ENCODE data around the gene PPM1L. TPM values are rescaled to one million over a fixed set of nuclear protein-coding genes. Genes with fewer than 3 reads are reported as not detected.

The PPM1L gene
- total RNA-seq, 4 donors from 2014 or later: 3.2 to 27.9 (median 16.4) TPM

DNA sequence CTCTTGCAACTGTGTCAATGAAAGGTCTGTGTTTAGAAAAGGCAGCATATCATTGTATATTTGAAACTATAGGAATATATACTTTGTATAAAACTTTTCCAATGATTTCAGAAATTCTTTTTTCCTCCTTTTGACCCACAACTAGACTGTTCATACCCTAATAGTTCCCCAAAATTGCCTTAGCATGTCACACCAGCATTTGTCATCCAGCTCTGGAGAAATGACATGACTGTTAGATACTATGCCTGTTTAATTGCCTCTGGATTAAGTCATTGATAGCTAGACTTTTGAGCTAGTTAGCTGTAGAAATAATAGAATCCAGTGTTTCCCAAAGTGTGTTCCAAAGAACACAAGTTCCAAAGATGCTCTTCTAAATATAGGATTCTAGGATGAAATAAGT is 316.7 kb downstream of the PPM1L start:
- Histone ChIP-seq H3K36me3 (no peaks in the 10 kb centered on the region), H3K4me3 (no peak overlapping the region), H3K9me3 (no peaks in the 10 kb centered on the region), H3K4me1 (no peaks in the 10 kb centered on the region), H3K27me3 (no peaks in the 10 kb centered on the region), H3K27ac (no peak overlapping the region)
- intact Hi-C loops (cut with DNase I; ENCODE audit: low total_unique reads): no loop called here
- TF ChIP-seq POLR2A (IDR thresholded peaks at IDR 0.05): no peak
- no peak for TF ChIP-seq CTCF (IDR thresholded peaks at IDR 0.05)
- DNase-seq: no peak

GRCh38 chr3:161073181-161073580 is 317.1 kb downstream of the PPM1L start:
- intact Hi-C loops (cut with DNase I; ENCODE audit: low total_unique reads): no loop called here
- no peaks in the 10 kb centered on the region for H3K9me3 ChIP-seq
- TF ChIP-seq CTCF (IDR thresholded peaks at IDR 0.05): no peak
- TF ChIP-seq POLR2A (IDR thresholded peaks at IDR 0.05): no peak
- no peaks in the 10 kb centered on the region for H3K36me3 ChIP-seq
- no peak overlapping the region for H3K27ac ChIP-seq
- H3K27me3 ChIP-seq: no peaks in the 10 kb centered on the region
- no peak for DNase-seq
- H3K4me3 ChIP-seq: no peak overlapping the region
- no peaks in the 10 kb centered on the region for H3K4me1 ChIP-seq

DNA sequence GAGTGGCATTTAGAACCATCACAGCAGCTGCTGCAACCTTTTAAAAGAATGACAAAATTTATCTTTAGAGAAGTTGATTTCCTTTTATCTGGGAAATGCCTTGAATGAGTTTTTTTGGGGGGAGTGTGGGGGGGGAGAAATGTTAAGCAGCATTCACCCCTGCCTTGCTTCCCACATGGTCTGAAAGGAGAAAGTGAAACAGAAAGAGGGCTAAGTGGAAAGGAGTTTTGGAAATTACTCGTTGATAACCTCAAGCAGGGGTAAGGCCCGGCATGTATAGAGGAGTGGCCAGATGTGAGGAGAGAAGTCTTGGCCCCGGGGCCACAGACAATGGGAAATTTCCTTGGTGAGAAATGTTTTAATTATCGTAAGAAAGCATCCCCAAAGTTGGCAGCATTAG is 325.6 kb downstream of the PPM1L start:
- Histone ChIP-seq H3K4me1 (no peaks in the 10 kb centered on the region), H3K36me3 (no peaks in the 10 kb centered on the region), H3K4me3 (no peak overlapping the region), H3K9me3 (no peaks in the 10 kb centered on the region), H3K27ac (no peak overlapping the region), H3K27me3 (no peaks in the 10 kb centered on the region)
- DNase-seq: no peak
- intact Hi-C loops (cut with DNase I; ENCODE audit: low total_unique reads): no loop called here
- no peak for TF ChIP-seq CTCF (IDR thresholded peaks at IDR 0.05)
- TF ChIP-seq POLR2A (IDR thresholded peaks at IDR 0.05): no peak

DNA sequence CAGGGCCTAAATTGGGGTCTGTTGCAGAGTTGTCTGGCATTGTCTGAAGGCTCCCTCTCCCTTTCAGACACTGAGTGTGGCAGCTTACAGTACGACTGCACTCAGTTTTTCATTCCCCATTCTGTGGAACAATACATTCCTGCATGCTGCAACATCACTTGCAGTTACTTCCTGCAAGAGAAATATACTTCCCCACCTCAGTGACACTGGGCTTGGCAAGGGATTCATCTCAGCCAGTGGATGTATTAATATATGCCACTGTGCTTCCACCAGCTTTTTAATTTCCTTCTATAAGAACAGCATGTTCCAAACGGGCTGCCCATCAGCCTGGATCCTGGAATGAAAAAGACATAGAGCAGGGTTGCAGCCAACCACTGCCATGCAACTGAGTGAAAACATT is 326.0 kb downstream of the PPM1L start:
- H3K27me3 ChIP-seq: no peaks in the 10 kb centered on the region
- TF ChIP-seq CTCF (IDR thresholded peaks at IDR 0.05) (no peak), POLR2A (IDR thresholded peaks at IDR 0.05) (no peak)
- H3K4me1 ChIP-seq: no peaks in the 10 kb centered on the region
- no peaks in the 10 kb centered on the region for H3K9me3 ChIP-seq
- H3K36me3 ChIP-seq: no peaks in the 10 kb centered on the region
- intact Hi-C loops (cut with DNase I; ENCODE audit: low total_unique reads): no loop called here
- no peak overlapping the region for H3K4me3 ChIP-seq
- H3K27ac ChIP-seq: no peak overlapping the region
- DNase-seq: no peak

- no peak overlapping the region for H3K4me3 ChIP-seq
- intact Hi-C loops (cut with DNase I; ENCODE audit: low total_unique reads): no loop called here
- DNase-seq: no peak
- no peak overlapping the region for H3K27ac ChIP-seq
- H3K27me3 ChIP-seq: no peaks in the 10 kb centered on the region
- no peaks in the 10 kb centered on the region for H3K4me1 ChIP-seq
- H3K36me3 ChIP-seq: no peaks in the 10 kb centered on the region
- H3K9me3 ChIP-seq: no peaks in the 10 kb centered on the region
- TF ChIP-seq CTCF (IDR thresholded peaks at IDR 0.05) (no peak), POLR2A (IDR thresholded peaks at IDR 0.05) (no peak)
Measured at GRCh38 chr3:161083131-161083530, 327.1 kb downstream of the PPM1L start.
